Testis (tissue), 2 donors: Measurements from ENCODE around the gene ZBTB14.

Experiments
- POLR2A ChIP-seq: fragments of 450-650 bp; IDR thresholded peaks from one replicate; pipeline ENCODE4 v1.6.1; 2017; ENCODE audit warnings: antibody characterized with exemption, mild to moderate bottlenecking, moderate library complexity
- TF ChIP-seq, protein P1 (sequence below), 3 experiments: fragments of 450-650 bp in 2 of 3; fragments of 200-600 bp in 1 of 3; sonication (generic) in 1 of 3; IDR thresholded peaks; one replicate each; pipeline ENCODE4 v1.5.1; 2016 to 2019; ENCODE audit warnings: antibody characterized with exemption in 3 of 3, mild to moderate bottlenecking in 2 of 3, moderate library complexity in 1 of 3

GRCh38 chr18:5309888-5310470, 14.5 kb upstream of the ZBTB14 start:
- TF ChIP-seq, protein P1, sequence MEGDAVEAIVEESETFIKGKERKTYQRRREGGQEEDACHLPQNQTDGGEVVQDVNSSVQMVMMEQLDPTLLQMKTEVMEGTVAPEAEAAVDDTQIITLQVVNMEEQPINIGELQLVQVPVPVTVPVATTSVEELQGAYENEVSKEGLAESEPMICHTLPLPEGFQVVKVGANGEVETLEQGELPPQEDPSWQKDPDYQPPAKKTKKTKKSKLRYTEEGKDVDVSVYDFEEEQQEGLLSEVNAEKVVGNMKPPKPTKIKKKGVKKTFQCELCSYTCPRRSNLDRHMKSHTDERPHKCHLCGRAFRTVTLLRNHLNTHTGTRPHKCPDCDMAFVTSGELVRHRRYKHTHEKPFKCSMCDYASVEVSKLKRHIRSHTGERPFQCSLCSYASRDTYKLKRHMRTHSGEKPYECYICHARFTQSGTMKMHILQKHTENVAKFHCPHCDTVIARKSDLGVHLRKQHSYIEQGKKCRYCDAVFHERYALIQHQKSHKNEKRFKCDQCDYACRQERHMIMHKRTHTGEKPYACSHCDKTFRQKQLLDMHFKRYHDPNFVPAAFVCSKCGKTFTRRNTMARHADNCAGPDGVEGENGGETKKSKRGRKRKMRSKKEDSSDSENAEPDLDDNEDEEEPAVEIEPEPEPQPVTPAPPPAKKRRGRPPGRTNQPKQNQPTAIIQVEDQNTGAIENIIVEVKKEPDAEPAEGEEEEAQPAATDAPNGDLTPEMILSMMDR (IDR thresholded peaks at IDR 0.05), result no peak
- TF ChIP-seq POLR2A, result no peak
